BE2C (cell line): ENCODE results near the gene CARD19.

Experiments used
- DNase-seq: peaks from one replicate; pipeline ENCODE4 v3.0.0-alpha.2; 2020
- H3K27me3 ChIP-seq: fragments of 250-450 bp; sonication (Bioruptor Pico); 2 replicates; pipeline ENCODE4 v1.5.1; 2020; ENCODE audit warnings: mild to moderate bottlenecking
- H3K36me3 ChIP-seq: fragments of 250-450 bp; sonication (Bioruptor Pico); 2 replicates; pipeline ENCODE4 v1.5.1; 2020; ENCODE audit warnings: mild to moderate bottlenecking
- H3K4me1 ChIP-seq: fragments of 250-450 bp; sonication (Bioruptor Pico); 2 replicates; pipeline ENCODE4 v1.5.1; 2020
- H3K4me3 ChIP-seq: 2 replicates; pipeline ENCODE4 v1.5.1; 2011; ENCODE audit warnings: low read depth, low read length
- H3K9me3 ChIP-seq: fragments of 250-450 bp; sonication (Bioruptor Pico); 2 replicates; pipeline ENCODE4 v1.5.1; 2020
- CTCF ChIP-seq: IDR thresholded peaks from 2 replicates; pipeline ENCODE4 v1.5.1; 2012; ENCODE audit warnings: mild to moderate bottlenecking, low read depth, low read length

Gene CARD19

GRCh38 chr9:93107151-93107824, 11.3 kb downstream of the CARD19 start:
- Histone ChIP-seq H3K36me3 (no peaks in the 10 kb centered on the region; the same call in 1 of the 2 replicates), H3K9me3 (no peaks in the 10 kb centered on the region), H3K4me3 (no peak overlapping the region), H3K4me1 (no peaks in the 10 kb centered on the region), H3K27me3 (no peaks in the 10 kb centered on the region)
- no peak for TF ChIP-seq CTCF
- DNase-seq = no peak

- no peak overlapping the region for H3K4me3 ChIP-seq
- H3K27me3 ChIP-seq = no peaks in the 10 kb centered on the region
- DNase-seq = no peak
- no peaks in the 10 kb centered on the region for H3K9me3 ChIP-seq
- no peak for TF ChIP-seq CTCF
- H3K36me3 ChIP-seq = no peaks in the 10 kb centered on the region; the same call in 1 of the 2 replicates
- H3K4me1 ChIP-seq = no peaks in the 10 kb centered on the region
These were observed 11.8 kb downstream of the CARD19 start for GRCh38 chr9:93107825-93108161.

- TF ChIP-seq CTCF = no peak
- DNase-seq = peak; percentile 11
- Histone ChIP-seq H3K4me1 (no peaks in the 10 kb centered on the region), H3K27me3 (no peaks in the 10 kb centered on the region), H3K9me3 (no peaks in the 10 kb centered on the region), H3K36me3 (no peaks in the 10 kb centered on the region; the same call in 1 of the 2 replicates), H3K4me3 (no peak overlapping the region)
These were observed 12.4 kb downstream of the CARD19 start for GRCh38 chr9:93108291-93109041.

- Histone ChIP-seq H3K36me3 (no peaks in the 10 kb centered on the region; the same call in 1 of the 2 replicates), H3K27me3 (no peaks in the 10 kb centered on the region), H3K9me3 (no peaks in the 10 kb centered on the region), H3K4me3 (no peak overlapping the region), H3K4me1 (no peaks in the 10 kb centered on the region)
- DNase-seq = peak; percentile 18
- TF ChIP-seq CTCF = no peak
These were observed 14.4 kb downstream of the CARD19 start for GRCh38 chr9:93110311-93110855.

- no peaks in the 10 kb centered on the region for H3K4me1 ChIP-seq
These were observed 15.0 kb downstream of the CARD19 start for GRCh38 chr9:93111001-93111370.

More at GRCh38 chr9:93111001-93111370, 15.0 kb downstream of the CARD19 start:
- no peak for TF ChIP-seq CTCF
- Histone ChIP-seq H3K4me3 (no peak overlapping the region), H3K9me3 (no peaks in the 10 kb centered on the region), H3K27me3 (no peaks in the 10 kb centered on the region), H3K36me3 (no peaks in the 10 kb centered on the region; the same call in 1 of the 2 replicates)
- no peak for DNase-seq
